ENCODE measurements around the gene GSTA4. TPM values are rescaled to one million over a fixed set of nuclear protein-coding genes. Genes with fewer than 3 reads are reported as not detected.

GSTA4 gene
- total RNA-seq, 1 experiment from 2014 or later, result 29.5 TPM

DNA sequence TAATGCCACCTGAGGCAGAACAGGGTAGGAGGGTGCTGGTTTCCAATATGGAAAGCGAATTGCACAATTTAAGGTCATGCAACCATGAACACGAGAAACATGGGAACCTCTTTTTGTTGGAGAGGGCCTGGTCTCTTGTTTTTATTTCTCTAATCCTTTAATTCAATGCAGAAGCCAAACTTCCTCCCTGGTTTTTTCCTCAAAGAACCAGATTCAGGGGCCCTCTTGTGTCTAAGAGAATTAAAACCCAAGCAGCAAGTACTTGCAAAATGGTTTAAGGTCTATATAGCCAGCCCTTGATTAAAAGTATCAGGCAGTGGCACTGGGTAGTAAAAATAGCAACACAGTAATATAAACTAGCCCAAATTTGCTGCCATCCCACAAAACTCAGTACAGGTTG is 19.5 kb downstream of the GSTA4 start:
- BruUV-seq (replicated peaks), result no TSS peak
- H3K27me3 ChIP-seq (replicated peaks; ENCODE audit: control insufficient read depth, insufficient read depth, low read length), result no peaks in the 10 kb centered on the region
- Mint-ChIP-seq H3K4me1 (ENCODE audit: low read depth, unreplicated experiment) (peaks cover 20% of the 10 kb centered on the region), H3K27ac (ENCODE audit: unreplicated experiment) (no peak overlapping the region), H3K9me3 (ENCODE audit: unreplicated experiment) (peaks cover 14% of the 10 kb centered on the region), H3K4me3 (ENCODE audit: unreplicated experiment) (no peak overlapping the region), H3K36me3 (ENCODE audit: insufficient read depth, unreplicated experiment) (no peaks in the 10 kb centered on the region), H3K27me3 (ENCODE audit: insufficient read depth, unreplicated experiment) (no peaks in the 10 kb centered on the region)
- TF ChIP-seq, protein P1, sequence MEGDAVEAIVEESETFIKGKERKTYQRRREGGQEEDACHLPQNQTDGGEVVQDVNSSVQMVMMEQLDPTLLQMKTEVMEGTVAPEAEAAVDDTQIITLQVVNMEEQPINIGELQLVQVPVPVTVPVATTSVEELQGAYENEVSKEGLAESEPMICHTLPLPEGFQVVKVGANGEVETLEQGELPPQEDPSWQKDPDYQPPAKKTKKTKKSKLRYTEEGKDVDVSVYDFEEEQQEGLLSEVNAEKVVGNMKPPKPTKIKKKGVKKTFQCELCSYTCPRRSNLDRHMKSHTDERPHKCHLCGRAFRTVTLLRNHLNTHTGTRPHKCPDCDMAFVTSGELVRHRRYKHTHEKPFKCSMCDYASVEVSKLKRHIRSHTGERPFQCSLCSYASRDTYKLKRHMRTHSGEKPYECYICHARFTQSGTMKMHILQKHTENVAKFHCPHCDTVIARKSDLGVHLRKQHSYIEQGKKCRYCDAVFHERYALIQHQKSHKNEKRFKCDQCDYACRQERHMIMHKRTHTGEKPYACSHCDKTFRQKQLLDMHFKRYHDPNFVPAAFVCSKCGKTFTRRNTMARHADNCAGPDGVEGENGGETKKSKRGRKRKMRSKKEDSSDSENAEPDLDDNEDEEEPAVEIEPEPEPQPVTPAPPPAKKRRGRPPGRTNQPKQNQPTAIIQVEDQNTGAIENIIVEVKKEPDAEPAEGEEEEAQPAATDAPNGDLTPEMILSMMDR (IDR thresholded peaks at IDR 0.05; ENCODE audit: insufficient read depth in 1 of 2, low read depth in 1 of 2, low read length in 1 of 2, severe bottlenecking in 1 of 2, unreplicated experiment in 1 of 2), result no peak
- ChIA-PET POLR2A (no interaction called here), CTCF (no interaction called here)
- H3K9me3 ChIP-seq, result 0 out of 2 replicates have a peak, but pooled peaks cover 6% of the 10 kb centered on the region
- H3K4me3 ChIP-seq (ENCODE audit: low read depth, low read length), result no peak overlapping the region
- intact Hi-C loops (cut with micrococcal nuclease; ENCODE audit: unreplicated experiment), result loop anchor here (1.0 kb wide), 1 partner anchor 93 kb away; no protein-coding TSS in a partner anchor
- H3K4me1 ChIP-seq, result peaks cover 14% of the 10 kb centered on the region
- H3K36me3 ChIP-seq (ENCODE audit: control insufficient read depth, insufficient read depth, low read length), result no peaks in the 10 kb centered on the region
- no peak for DNase-seq

DNA sequence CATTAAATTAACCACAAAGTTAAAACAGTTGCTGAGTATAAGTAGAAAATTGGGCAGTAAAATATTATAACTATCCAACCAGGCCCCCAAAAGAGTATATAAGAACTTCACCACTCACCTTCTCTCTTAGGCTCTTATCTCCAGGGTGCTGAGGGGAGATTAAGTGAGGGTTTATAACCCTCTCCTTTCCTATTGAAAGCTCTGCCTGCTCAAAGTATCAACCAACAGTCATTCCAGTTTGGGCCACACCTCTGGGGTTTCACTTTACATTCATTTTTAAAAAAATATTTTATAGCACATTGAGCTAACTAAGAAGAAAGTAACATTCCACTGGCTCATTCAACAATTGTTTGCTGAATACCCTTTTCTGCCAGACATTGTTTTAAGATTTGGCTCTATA is 22.1 kb downstream of the GSTA4 start:
- Histone ChIP-seq H3K27me3 (replicated peaks; ENCODE audit: control insufficient read depth, insufficient read depth, low read length) (no peaks in the 10 kb centered on the region), H3K4me3 (ENCODE audit: low read depth, low read length) (no peak overlapping the region), H3K36me3 (ENCODE audit: control insufficient read depth, insufficient read depth, low read length) (no peaks in the 10 kb centered on the region), H3K4me1 (peaks cover 14% of the 10 kb centered on the region), H3K9me3 (0 out of 2 replicates have a peak, but pooled peaks cover 6% of the 10 kb centered on the region)
- no peak for DNase-seq
- Mint-ChIP-seq H3K27ac (ENCODE audit: unreplicated experiment) (no peak overlapping the region), H3K27me3 (ENCODE audit: insufficient read depth, unreplicated experiment) (no peaks in the 10 kb centered on the region), H3K4me3 (ENCODE audit: unreplicated experiment) (no peak overlapping the region), H3K36me3 (ENCODE audit: insufficient read depth, unreplicated experiment) (no peaks in the 10 kb centered on the region), H3K4me1 (ENCODE audit: low read depth, unreplicated experiment) (peaks cover 32% of the 10 kb centered on the region), H3K9me3 (ENCODE audit: unreplicated experiment) (peaks cover 14% of the 10 kb centered on the region)
- no TSS peak for BruUV-seq (replicated peaks)
- ChIA-PET POLR2A (no interaction called here), CTCF (no interaction called here)
- TF ChIP-seq, protein P1 (IDR thresholded peaks at IDR 0.05; ENCODE audit: insufficient read depth in 1 of 2, low read depth in 1 of 2, low read length in 1 of 2, severe bottlenecking in 1 of 2, unreplicated experiment in 1 of 2), result no peak
- intact Hi-C loops (cut with micrococcal nuclease; ENCODE audit: unreplicated experiment), result no loop called here

DNA sequence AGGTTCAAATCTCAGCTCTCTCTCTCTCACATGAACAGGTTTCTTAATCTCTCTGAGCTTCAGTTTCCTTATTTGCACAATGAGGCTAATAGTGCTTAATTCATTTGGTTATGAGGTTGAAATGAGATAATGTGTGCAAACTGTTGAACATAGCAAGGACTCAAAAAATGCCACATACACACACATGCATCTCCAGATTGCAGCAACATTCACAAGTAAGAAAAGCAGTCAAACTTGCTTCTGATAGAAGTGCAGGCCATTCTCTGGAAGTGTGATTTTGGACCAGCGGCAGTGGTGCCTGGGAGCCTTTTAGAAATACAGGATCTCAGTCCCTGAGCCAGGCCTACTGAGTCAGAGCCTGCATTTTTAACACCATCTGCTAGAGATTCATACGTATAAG is 25.7 kb downstream of the GSTA4 start:
- H3K27me3 Mint-ChIP-seq (ENCODE audit: insufficient read depth, unreplicated experiment), result no peaks in the 10 kb centered on the region
- CTCF ChIA-PET, result no interaction called here
- intact Hi-C loops (cut with micrococcal nuclease; ENCODE audit: unreplicated experiment), result no loop called here

More for the DNA sequence above, 25.7 kb downstream of the GSTA4 start:
- Histone ChIP-seq H3K4me3 (ENCODE audit: low read depth, low read length) (no peak overlapping the region), H3K27me3 (replicated peaks; ENCODE audit: control insufficient read depth, insufficient read depth, low read length) (no peaks in the 10 kb centered on the region), H3K4me1 (no peaks in the 10 kb centered on the region), H3K36me3 (ENCODE audit: control insufficient read depth, insufficient read depth, low read length) (no peaks in the 10 kb centered on the region), H3K9me3 (0 out of 2 replicates have a peak, but pooled peaks cover 6% of the 10 kb centered on the region)
- H3K27ac Mint-ChIP-seq (ENCODE audit: unreplicated experiment), result no peak overlapping the region
- no peaks in the 10 kb centered on the region for H3K36me3 Mint-ChIP-seq (ENCODE audit: insufficient read depth, unreplicated experiment)
- H3K4me1 Mint-ChIP-seq (ENCODE audit: low read depth, unreplicated experiment), result peaks cover 21% of the 10 kb centered on the region
- TF ChIP-seq, protein P1 (IDR thresholded peaks at IDR 0.05; ENCODE audit: insufficient read depth in 1 of 2, low read depth in 1 of 2, low read length in 1 of 2, severe bottlenecking in 1 of 2, unreplicated experiment in 1 of 2), result no peak
- no TSS peak for BruUV-seq (replicated peaks)
- no peak for DNase-seq
- H3K9me3 Mint-ChIP-seq (ENCODE audit: unreplicated experiment), result peaks cover 14% of the 10 kb centered on the region
- POLR2A ChIA-PET, result no interaction called here
- no peak overlapping the region for H3K4me3 Mint-ChIP-seq (ENCODE audit: unreplicated experiment)

Data from Caco-2 (cell line).